NCI-H460 (cell line): ENCODE measurements around the gene KRT71. TPM values are rescaled to one million over a fixed set of nuclear protein-coding genes. Genes with fewer than 3 reads are reported as not detected.

Source experiments
- DNase-seq: peaks from one replicate; pipeline ENCODE4 v3.0.0-alpha.2; 2016; ENCODE audit warnings: low read depth; ENCODE audit errors: extremely low read depth
- total RNA-seq: library from RNA; depleted of rRNA; stranded (reverse); fragments of >200 nt; shearing (Covaris generic); gene quantifications from 2 replicates; pipeline ENCODE4 v1.2.3, GENCODE V29; 2014

KRT71 gene
- total RNA-seq, 1 experiment from 2014 or later: not detected

DNA sequence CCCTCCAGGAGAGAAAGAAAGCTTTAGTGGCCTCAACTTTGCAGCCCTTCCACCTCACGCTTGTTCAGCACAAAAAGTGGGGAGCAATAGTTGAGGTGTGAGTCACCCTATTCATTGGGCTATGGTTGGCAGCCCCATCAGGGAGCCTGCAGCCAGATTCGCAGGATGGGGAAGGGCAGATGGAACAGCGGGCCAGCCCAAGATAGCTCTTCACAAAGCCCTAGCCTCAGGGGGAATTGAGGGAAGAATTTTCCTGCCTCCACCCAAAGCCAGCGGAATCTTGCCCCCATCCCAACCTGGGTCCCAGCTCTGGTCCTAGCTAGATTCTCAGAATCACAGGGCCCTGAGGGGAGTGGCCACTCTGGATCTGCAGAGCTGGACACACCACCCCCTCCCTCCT lies 29.1 kb downstream of the KRT71 start:
- no peak for DNase-seq

DNA sequence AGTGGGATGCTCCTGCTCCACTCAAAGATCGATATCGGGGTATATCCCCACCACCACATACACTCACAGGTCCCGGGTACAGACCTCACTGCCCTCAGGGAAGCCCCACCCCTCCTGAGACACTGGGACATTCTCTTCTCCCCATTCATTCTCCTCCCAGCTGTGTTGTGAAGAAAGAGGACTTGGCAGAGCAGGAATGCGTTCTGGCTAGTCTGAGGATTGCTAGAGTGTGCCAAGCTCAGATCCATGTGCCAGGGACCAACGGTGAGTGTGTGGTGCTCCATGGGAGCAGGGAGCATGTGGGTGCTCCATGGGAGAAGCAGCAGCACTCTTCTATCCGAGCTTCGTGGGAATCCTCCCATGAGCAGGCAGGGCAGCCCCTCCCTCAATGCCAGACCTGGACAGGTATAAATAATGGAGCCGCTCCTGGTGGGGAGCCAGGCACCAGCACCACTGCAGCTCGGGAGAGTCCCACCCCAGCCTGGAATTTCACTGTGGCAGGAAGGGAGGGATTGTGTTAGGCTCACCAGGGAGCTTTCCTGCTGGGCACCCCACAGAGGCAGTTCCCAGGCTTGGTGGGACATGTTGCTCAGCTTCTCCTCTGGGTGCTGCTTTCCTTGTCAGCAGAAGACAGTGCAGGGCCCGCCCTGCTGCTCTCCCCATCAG lies 30.5 kb downstream of the KRT71 start:
- no peak for DNase-seq

DNA sequence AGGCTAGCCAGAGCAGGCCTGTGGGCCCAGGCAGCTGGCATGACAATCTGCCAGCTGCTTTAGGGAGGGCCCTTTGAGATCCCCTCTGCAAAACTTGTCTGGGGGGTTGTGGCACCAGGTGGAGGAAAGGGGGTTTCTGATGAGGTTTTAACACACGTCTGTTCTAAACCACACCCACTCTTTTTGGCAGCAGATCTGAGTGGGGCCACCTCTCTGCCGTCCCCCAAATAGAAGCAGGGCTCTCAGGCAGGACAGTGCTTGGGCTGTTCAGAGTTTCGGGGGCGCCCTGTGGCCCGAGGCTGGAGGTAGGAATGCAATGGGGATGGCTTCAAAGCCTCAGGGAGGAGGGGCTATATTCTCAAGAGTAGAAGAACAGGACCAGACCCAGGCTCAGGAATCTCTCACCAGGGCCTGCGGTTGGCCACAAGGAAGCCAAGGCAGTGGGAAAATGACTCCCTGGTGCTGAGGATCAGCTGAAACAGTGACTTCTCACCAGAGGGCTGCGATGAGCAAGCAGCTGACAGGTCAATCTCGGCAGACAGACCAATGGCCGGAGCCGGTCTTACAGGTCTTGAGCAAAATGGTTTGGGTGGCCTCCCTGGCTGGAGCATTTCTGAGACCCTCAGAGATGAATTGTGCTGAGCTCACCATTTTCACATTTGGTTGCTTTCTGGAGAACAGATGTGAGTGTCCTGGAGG lies 31.2 kb downstream of the KRT71 start:
- no peak for DNase-seq

DNA sequence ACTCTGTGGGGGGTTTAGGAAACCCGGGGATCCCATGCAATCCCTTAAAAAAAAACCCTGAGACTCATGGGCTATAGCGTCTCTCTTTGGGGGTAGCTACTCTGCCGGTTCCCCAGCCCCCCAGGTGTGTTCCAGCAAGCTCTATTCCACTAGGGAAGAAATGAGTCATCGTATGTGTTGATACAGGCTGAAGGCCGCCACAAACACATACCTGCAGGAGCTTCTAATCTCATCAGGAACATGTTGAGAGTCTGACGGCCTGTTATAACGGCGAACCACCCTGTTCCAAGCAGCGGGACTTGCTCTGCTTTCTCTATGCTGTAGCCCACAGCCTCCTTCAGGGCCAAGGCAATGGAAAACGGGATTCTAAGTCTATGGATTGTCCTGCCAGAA lies 31.8 kb downstream of the KRT71 start:
- no peak for DNase-seq

DNA sequence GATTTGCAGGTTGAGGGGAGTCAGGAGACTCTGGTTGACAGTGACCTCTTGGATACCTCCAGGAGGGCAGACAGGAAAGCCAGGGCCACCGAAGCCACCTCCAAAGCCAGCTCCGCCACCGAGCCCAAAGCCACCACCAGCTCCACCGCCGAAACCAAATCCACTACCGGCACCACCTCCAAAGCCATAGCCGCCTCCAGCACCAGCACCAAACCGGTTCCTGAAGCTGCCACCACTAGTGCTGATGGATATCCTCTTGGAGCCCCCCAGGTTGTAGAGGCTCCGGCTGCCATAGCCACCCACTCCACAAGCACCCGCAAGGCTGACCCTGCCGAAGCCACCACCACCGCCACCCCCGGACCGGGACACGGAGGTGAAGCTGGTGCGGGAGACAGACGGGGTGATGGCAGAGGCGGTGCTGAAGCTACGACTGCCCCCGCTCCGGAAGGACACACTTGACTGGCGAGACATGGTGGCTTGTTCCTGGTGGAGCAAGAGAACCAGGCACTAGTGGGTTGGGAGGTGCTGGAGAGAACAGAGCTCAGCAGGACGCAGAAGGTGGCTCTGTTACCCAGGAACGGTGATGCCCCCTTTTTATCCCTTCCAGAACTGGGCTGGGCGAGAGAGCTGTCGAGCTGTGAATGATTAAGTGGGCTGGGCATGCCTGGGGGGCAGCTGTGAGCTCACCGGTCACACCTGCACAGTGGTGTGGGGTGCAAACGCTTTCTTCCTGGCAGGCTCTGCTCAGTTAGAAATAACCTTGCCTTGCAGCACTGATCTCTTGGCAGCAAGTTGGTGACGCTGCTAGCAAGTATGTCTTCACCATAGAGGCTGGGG lies 32.9 kb downstream of the KRT71 start, which contains the start of gene KRT5:
Gene KRT5 (minus strand): TSS at position 569 of the 837 bp plus-strand sequence. CDS start 98 bp downstream, at position 471.
- DNase-seq: no peak

DNA sequence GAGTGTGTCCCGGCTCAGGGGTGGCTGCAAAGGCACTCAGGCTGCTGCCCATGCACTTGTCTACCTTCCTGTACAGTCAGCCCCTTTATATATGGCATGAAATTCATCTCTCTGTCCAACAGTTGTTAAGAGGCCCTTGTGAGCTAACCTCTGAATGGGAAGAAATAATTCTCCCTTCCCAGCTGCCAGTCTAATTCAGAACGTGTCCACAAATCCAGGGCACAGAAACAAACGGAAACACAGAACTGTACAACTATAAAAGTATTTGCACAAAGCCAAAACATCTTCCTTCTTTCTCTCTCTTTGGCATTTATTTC lies 33.6 kb downstream of the KRT71 start:
- DNase-seq: no peak

DNA sequence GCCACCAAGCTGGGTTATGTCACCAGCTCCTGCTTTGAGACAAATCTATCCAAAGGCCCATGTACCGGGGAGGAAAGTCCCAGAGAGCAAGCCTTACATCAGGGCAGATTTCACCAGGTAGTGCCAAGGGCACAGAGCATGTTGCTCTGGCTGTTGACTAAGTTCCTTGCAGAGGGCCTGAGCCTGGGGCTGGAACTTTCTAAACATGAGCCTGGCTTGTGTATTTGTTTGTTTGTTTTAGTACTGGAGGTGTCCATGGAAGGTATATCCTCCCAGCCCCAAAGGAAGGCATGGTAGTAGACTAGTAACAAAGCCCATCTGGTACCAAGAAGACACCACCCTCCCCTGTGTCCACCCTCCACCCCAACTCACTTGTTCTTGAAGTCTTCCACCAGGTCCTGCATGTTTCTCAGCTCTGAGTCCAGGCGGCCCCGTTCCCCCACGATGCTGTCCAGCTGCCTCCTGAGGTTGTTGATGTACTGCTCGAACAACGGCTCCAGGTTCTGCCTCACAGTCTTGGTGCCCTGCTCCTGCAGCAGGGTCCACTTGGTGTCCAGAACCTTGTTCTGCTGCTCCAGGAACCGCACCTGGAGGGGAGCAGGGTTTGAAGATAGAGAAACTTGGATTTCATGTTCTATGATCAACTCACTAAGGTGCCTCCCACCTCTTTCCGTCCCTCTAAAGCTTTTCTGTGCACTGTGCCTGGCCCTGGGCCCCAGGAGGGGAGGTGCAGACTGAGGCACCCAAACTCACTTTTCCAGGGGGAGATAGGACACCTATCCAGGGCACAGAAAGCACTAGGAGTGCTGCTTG lies 34.2 kb downstream of the KRT71 start:
- no peak for DNase-seq

DNA sequence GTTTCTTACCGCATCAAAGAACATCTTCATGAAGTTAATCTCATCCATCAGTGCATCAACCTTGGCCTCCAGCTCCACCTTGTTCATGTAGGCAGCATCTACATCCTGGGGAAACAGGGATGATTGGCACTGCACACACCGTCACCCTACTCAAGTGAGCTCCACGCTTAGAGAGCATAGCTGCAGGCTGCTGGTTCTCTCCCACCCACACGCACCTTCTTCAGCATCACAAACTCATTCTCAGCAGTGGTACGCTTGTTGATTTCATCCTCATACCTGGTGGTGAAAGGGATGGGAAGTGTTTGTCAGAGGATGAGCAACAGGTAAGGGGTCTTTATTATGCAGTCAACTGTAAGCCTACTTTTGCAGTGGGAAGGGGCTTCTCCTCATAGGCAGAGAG lies 35.1 kb downstream of the KRT71 start:
- no peak for DNase-seq

DNA sequence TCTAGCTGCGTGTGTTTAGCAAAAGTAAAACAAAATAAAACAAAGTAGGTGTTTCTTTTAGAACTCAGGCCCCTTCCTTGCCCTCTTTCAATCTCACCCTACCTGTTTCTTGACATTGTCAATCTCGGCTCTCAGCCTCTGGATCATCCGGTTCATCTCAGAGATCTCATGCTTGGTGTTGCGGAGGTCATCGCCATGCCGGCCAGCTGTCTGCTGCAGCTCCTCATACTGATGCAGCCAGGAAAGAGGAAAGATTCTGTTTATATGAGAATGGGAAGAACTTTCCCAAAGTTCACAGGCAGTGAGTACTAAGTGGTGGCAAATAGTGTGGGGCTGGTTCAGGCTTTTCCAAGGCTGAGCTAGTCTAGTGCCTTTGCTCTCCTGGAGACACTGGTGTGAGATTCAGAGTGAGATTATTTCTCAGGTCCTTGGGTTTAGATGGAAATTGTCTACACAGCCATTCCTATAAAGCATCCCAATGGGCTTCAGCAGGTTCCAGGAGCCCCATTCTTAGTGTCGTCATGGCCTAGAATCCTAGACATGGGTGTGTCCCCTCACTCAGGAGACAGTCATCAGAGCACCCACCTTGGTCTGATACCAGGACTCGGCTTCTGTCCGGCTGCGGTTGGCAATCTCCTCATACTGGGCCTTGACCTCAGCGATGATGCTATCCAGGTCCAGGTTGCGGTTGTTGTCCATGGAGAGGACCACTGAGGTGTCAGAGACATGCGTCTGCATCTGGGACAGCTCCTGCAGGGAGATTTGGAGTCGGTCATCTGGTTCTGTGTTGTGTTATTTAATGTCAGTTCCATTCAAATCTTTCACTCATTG lies 35.7 kb downstream of the KRT71 start:
- no peak for DNase-seq

DNA sequence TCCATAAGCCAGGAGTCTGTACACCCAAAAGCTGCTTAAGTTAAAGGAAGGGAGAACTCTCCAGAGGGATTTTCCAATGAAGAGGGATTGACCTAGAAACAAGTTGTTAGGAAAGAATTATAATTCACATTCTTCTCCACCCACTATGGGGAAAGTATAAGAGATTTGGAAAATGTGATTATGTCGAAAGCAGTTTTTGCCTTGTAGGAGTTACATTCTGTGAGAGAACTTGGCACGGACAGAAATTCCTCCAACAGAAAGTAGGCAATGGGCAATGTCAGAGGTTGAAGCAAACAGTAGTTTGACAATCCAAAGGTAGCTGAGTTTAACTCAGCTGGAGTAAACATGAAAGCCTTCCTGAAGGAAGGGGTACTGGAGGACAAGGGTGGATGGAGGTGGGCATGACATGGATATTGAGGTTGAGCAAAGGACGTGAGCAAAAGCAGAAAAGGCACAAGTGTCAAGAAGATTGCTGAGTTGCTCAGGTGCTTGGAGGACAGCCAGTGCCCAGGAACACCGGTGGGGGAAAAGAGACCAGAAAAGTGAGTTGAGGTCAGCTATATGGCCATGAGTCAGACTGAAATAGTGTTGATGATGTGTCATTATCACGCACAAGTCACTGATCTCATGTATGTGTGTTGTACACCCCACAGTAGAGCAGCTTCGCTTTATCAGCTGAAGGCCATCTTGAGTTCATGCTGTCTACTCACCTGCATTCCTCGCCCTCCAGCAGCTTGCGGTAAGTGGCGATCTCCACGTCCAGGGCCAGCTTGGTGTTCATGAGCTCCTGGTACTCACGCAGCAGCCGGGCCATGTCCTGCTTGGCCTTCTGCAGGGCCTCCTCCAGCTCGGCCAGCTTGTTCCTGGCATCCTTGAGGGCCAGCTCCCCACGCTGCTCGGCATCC lies 36.8 kb downstream of the KRT71 start:
- DNase-seq: no peak

DNA sequence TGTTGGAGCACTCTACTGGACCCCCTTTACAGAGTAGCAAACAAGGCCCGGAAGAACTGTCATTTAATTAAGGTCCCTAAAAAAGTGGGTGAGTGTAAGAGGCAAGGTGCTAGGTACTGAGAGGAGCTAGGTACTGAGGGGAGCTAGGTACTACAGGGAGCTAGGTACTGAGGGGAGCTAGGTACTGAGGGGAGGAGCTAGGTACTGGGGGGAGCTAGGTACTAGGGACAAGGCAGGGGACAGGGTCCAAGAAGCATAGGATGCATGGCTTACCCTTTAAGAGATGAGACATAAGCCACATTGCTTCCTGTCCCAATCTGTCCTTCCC lies 37.7 kb downstream of the KRT71 start:
- DNase-seq: no peak

DNA sequence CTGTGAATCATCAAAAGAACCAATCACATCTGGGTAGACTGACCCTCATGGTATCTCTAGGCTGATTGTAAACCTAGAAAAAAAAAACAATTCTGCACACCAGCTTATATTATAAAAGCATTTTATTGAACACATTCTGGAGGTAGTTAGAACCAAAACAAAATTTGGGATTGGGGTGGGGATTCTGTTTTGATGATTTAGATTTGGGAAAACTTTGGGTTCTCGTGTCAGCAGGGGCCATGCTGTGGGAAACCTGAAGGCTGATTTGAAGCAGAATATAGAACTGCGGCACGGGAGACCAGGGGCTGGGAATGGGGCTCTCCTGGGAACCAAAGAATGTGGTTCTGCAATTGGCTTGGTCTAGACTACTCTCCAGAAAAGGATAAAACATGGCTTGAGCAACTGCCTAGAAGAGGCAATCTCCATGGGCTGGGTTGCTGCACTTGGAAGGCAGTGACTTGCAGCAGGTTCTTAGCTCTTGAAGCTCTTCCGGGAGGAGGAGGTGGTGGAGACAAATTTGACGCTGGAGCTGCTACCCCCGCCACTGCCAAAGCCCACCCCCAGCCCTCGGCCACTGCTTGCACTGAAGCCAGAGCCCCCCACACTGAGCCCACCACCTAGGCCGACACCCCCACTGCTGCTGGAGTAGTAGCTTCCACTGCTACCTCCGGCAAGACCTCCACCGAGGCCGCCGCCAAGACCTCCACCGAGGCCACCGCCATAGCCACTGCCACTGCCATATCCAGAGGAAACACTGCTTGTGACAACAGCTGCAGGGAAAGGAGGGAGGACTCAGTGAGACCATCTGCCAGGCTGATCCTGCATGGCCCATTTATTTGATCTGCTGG lies 38.2 kb downstream of the KRT71 start:
- DNase-seq: no peak

DNA sequence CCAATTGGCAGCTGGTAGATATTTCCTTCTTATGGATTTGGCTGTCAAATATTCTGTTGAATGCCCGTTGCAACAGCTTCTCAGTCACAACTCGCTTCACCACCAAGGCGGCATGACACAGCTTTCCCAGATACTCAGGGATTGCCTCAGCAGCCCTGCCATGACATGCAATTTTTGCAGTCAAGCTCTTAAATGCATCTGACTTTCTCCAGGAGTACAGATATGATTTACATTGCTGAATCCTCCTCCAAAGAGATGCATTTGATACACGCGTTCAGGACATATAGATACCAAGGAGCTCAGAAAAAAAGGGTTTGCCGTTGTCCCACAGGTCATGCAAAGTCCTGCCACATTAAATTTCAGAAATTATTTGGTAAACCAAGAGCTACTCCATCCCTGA lies 39.2 kb downstream of the KRT71 start:
- no peak for DNase-seq

DNA sequence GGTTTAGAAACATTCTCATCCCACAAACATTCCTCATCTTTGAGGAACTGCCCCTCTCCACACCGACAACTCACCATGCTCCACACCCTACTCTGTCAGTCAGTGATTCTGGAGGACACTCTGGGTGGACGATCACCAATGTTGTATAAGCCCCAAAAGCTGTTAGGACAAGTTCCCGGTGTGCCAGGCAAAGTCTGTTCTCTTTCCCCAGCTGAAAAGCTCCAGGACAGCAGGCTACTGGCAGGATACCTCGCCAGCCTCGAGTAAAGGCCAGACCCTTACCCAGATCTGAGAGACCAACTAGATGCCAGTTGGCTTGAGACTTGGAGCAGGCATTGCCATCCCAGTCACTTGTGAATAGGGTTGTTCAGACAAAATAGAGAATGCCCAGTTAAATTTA lies 44.7 kb downstream of the KRT71 start:
- DNase-seq: no peak

DNA sequence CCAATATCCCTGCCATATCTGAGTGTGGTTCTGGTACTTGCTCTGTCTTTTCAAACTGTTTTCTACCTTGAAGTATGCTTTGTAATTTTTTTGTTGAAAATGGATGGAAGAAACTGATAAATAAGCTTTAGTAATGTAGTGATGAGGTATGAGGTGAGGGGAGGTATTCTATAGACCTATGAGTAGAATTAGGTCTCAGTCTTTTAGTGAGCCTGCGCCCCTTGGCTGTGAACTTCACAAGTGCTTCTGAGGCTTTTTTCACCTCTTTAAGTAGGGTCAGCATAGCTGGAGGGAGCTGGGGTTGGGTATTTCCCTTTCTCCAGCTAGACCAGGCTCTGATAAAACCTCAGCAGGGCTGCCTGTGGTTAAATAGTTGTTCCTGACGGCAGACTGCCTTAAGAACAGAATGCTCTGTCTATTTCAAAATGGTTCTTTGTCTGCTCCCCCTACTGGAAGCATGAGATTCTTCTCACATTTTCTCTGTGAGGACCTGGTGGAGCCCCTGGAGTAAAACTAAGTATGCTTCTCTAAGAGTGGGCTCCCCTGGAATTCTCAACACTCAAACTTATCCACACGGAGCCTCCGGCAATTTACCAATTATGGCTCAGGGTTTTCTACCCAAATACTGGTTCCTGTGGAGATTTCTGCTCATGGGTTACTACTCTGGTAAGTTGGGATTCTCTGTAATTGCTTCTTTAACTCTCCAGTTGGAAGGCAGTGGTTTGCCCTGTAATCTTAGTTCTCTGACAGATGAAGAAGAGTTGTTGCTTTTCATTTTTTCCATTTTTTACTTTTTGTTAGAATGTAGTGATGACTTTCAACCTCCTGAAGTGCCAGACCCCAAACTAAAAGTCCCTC lies 45.9 kb downstream of the KRT71 start:
- DNase-seq: peak; percentile 36

DNA sequence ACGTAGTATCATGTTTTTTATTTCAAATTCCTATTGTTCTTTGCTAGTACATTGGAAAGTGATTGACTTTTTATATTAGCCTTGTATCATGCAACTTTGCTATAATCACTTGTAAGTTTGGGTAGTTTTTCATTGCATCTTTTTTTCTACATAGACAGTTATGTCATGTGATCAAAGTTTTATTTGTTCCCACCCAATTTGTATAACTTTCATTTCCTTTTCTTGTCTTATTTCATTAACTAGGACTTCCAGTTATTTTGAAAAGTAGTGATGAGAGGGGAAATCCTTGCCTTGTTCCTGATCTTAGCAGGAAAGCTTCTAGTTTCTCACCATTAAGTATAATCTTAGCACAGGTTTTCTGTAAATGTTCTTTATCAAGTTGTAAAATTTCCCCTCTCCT lies 50.1 kb downstream of the KRT71 start:
- DNase-seq: no peak

DNA sequence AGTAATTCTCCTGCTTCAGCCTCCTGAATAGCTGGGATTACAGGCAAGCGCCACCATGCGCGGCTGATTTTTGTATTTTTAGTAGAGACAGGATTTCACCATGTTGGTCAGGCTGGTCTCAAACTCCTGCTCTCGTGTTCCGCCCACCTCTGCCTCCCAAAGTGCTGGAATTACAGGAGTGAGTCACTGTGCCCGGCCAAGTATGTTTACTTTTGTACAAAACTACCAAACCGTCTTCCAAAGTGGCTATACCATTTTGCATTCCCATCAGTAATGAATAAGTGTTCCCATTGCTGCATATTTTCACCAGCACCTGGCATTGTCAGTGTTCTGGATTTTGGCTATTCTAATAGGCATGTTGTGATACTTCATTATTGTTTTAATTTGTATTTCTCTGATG lies 51.5 kb downstream of the KRT71 start:
- no peak for DNase-seq
